H1 (cell line): ENCODE results near the gene PLAC9. TPM values are rescaled to one million over a fixed set of nuclear protein-coding genes. Genes with fewer than 3 reads are reported as not detected.

ENCODE experiments used
- CTCF ChIA-PET: fragments of 300-600 bp; sonication (Branson Sonifier 250); formaldehyde crosslinking; loops from one replicate; lab custom pipeline; 2021; ENCODE audit not compliant: partially characterized antibody; lab: Charles Lee
- POLR2A ChIA-PET: fragments of 300-600 bp; sonication (Branson Sonifier 250); formaldehyde crosslinking; loops from one replicate; lab custom pipeline; 2021; ENCODE audit warnings: inconsistent platforms; ENCODE audit not compliant: partially characterized antibody; lab: Charles Lee
- DNase-seq, 2 experiments: peaks; one replicate each; pipeline versions ENCODE4 v3.0.0 to v3.0.0-alpha.2; 2010 to 2022; ENCODE audit warnings: low spot score in 2 of 2, low read depth in 1 of 2, mixed read lengths in 1 of 2
- FAIRE-seq: peaks from 2 replicates; lab custom pipeline; 2011; peaks lifted over from hg19 to GRCh38; lab: Jason Lieb, UNC
- H2AFZ ChIP-seq: 2 replicates; pipeline ENCODE4 v1.8.1; 2012; ENCODE audit warnings: low read length, inconsistent platforms
- H2AK5ac ChIP-seq: 2 replicates; pipeline ENCODE4 v1.6.1; 2013; ENCODE audit warnings: low read depth, low read length
- H2BK120ac ChIP-seq: replicated peaks from 2 replicates; pipeline ENCODE3; 2013; ENCODE audit warnings: low read depth, low read length, inconsistent platforms
- H2BK12ac ChIP-seq: 2 replicates; pipeline ENCODE4 v1.6.1; 2013; ENCODE audit warnings: low read depth, low read length
- H2BK15ac ChIP-seq: 2 replicates; pipeline ENCODE4 v1.6.1; 2013; ENCODE audit warnings: low read length
- H2BK20ac ChIP-seq: 2 replicates; pipeline ENCODE4 v1.6.1; 2013; ENCODE audit warnings: low read length
- H2BK5ac ChIP-seq: 2 replicates; pipeline ENCODE4 v1.6.1; 2013; ENCODE audit warnings: low read depth, low read length
- H3K14ac ChIP-seq: 2 replicates; pipeline ENCODE4 v1.6.1; 2013; ENCODE audit warnings: inconsistent platforms; ENCODE audit not compliant: insufficient read length
- H3K18ac ChIP-seq: 2 replicates; pipeline ENCODE4 v1.6.1; 2013; ENCODE audit warnings: low read length; ENCODE audit errors: extremely low read depth
- H3K23ac ChIP-seq: 2 replicates; pipeline ENCODE4 v1.6.1; 2013; ENCODE audit warnings: inconsistent platforms; ENCODE audit not compliant: insufficient read length
- H3K23me2 ChIP-seq: 2 replicates; pipeline ENCODE4 v1.6.1; 2013; ENCODE audit warnings: low read depth, low read length
- H3K27ac ChIP-seq: 2 replicates; pipeline ENCODE4 v1.6.1; 2011; ENCODE audit warnings: low read depth, low read length, inconsistent platforms
- H3K27me3 ChIP-seq, 4 experiments: replicated peaks in 1 of 4; 1 replicate in 1 of 4; 2 replicates in 3 of 4; pipeline versions ENCODE4 v1.6.1 to v1.8.1; 2011 to 2013; ENCODE audit warnings: low read length in 3 of 4, mild to moderate bottlenecking in 3 of 4, inconsistent platforms in 2 of 4, mixed read lengths in 2 of 4, moderate library complexity in 1 of 4; ENCODE audit not compliant: control insufficient read depth in 3 of 4, insufficient read depth in 3 of 4; ENCODE audit errors: extremely low read depth in 1 of 4
- H3K36me3 ChIP-seq, 4 experiments: 2 replicates each; pipeline versions ENCODE4 v1.6.1 to v1.8.1; 2011 to 2013; ENCODE audit warnings: mild to moderate bottlenecking in 4 of 4, low read length in 3 of 4, moderate library complexity in 2 of 4, control low read depth in 1 of 4, inconsistent platforms in 1 of 4; ENCODE audit not compliant: insufficient read depth in 4 of 4, control insufficient read depth in 2 of 4
- H3K4ac ChIP-seq: replicated peaks from 2 replicates; pipeline ENCODE3; 2013; ENCODE audit warnings: low read length, low read depth, mixed read lengths, inconsistent platforms; ENCODE audit not compliant: insufficient read length
- H3K4me1 ChIP-seq, 4 experiments: replicated peaks in 1 of 4; 1 replicate in 1 of 4; 2 replicates in 3 of 4; pipeline versions ENCODE4 v1.6.1 to v1.8.1; 2011 to 2013; ENCODE audit warnings: low read length in 3 of 4, inconsistent platforms in 2 of 4, mixed read lengths in 1 of 4; ENCODE audit not compliant: insufficient read depth in 4 of 4, control insufficient read depth in 3 of 4
- H3K4me2 ChIP-seq, 2 experiments: 2 replicates each; pipeline versions ENCODE4 v1.6.1 to v1.8.1; 2011 to 2013; ENCODE audit warnings: low read depth in 2 of 2, low read length in 2 of 2, control low read depth in 1 of 2, inconsistent platforms in 1 of 2, mild to moderate bottlenecking in 1 of 2; ENCODE audit not compliant: insufficient read depth in 1 of 2
- H3K4me3 ChIP-seq, 4 experiments: fragments of 200-600, 300-600 bp in 1 of 4; sonication (generic), shearing (Covaris generic), sonication (Bioruptor Twin) in 1 of 4; 2 replicates each; pipeline versions ENCODE4 v1.5.1 to v1.8.1; 2011 to 2016; ENCODE audit warnings: low read length in 4 of 4, low read depth in 3 of 4, control low read depth in 2 of 4, inconsistent platforms in 2 of 4, mild to moderate bottlenecking in 2 of 4, mixed read lengths in 1 of 4, moderate library complexity in 1 of 4; ENCODE audit not compliant: insufficient read depth in 2 of 4; ENCODE audit errors: extremely low read depth in 1 of 4
- H3K56ac ChIP-seq: replicated peaks from 2 replicates; pipeline ENCODE3; 2013; ENCODE audit warnings: low read depth, mild to moderate bottlenecking, mixed read lengths, low read length, inconsistent platforms; ENCODE audit not compliant: insufficient read length
- H3K79me1 ChIP-seq: 2 replicates; pipeline ENCODE4 v1.6.1; 2013; ENCODE audit warnings: low read depth, low read length, control low read depth
- H3K79me2 ChIP-seq, 2 experiments: 2 replicates each; pipeline versions ENCODE4 v1.6.1 to v1.8.1; 2012 to 2013; ENCODE audit warnings: low read length in 2 of 2, mild to moderate bottlenecking in 2 of 2, inconsistent platforms in 1 of 2; ENCODE audit not compliant: insufficient read depth in 2 of 2, control insufficient read depth in 1 of 2
- H3K9ac ChIP-seq, 4 experiments: replicated peaks in 1 of 4; 1 replicate in 1 of 4; 2 replicates in 3 of 4; pipeline versions ENCODE4 v1.6.1 to v1.8.1; 2011 to 2013; ENCODE audit warnings: low read depth in 3 of 4, low read length in 3 of 4, control low read depth in 2 of 4, mild to moderate bottlenecking in 2 of 4, moderate library complexity in 2 of 4, inconsistent platforms in 1 of 4; ENCODE audit errors: extremely low read depth in 1 of 4
- H3K9me3 ChIP-seq, 2 experiments: 2 replicates each; pipeline versions ENCODE4 v1.6.1 to v1.8.1; 2012 to 2013; ENCODE audit warnings: mild to moderate bottlenecking in 2 of 2, moderate library complexity in 2 of 2, control low read depth in 1 of 2, inconsistent platforms in 1 of 2, low read depth in 1 of 2, low read length in 1 of 2, mixed read lengths in 1 of 2; ENCODE audit not compliant: insufficient read depth in 2 of 2
- H4K20me1 ChIP-seq, 2 experiments: replicated peaks in 1 of 2; 2 replicates each; pipeline versions ENCODE3 to v1.8.1; 2011 to 2013; ENCODE audit warnings: inconsistent platforms in 2 of 2, low read length in 2 of 2, mild to moderate bottlenecking in 1 of 2; ENCODE audit not compliant: insufficient read depth in 2 of 2, control insufficient read depth in 1 of 2
- H4K5ac ChIP-seq: 2 replicates; pipeline ENCODE4 v1.6.1; 2013; ENCODE audit warnings: low read length, low read depth, mixed read lengths, inconsistent platforms; ENCODE audit not compliant: insufficient read length
- H4K8ac ChIP-seq: 2 replicates; pipeline ENCODE4 v1.8.0; 2013; ENCODE audit warnings: mild to moderate bottlenecking, moderate library complexity, low read length, inconsistent platforms; ENCODE audit not compliant: insufficient read depth; ENCODE audit errors: extremely low read depth
- H4K91ac ChIP-seq: replicated peaks from 2 replicates; pipeline ENCODE3; 2013; ENCODE audit warnings: low read length, mixed read lengths, inconsistent platforms; ENCODE audit not compliant: insufficient read length
- KDM4A ChIP-seq: IDR thresholded peaks from one replicate; pipeline ENCODE4 v1.7.1; 2012; ENCODE audit warnings: low read depth, mild to moderate bottlenecking, moderate library complexity, low read length, inconsistent platforms; ENCODE audit not compliant: severe bottlenecking
- NRF1 ChIP-seq: IDR thresholded peaks from 2 replicates; pipeline ENCODE4 v1.6.1; 2011; ENCODE audit warnings: mild to moderate bottlenecking, low read depth, low read length, improper control_type of control experiment
- POLR2A ChIP-seq, 2 experiments: IDR thresholded peaks; 1 replicate in 1 of 2; 2 replicates in 1 of 2; pipeline ENCODE4 v1.6.1; 2011; ENCODE audit warnings: low read depth in 2 of 2, low read length in 2 of 2, mild to moderate bottlenecking in 2 of 2; ENCODE audit errors: control extremely low read depth in 1 of 2
- POLR2AphosphoS5 ChIP-seq: IDR thresholded peaks from 2 replicates; pipeline ENCODE4 v1.6.1; 2011; ENCODE audit warnings: low read depth, low read length
- RXRA ChIP-seq: IDR thresholded peaks from 2 replicates; pipeline ENCODE4 v1.6.1; 2011; ENCODE audit warnings: low read depth, mild to moderate bottlenecking, low read length, moderate library complexity; ENCODE audit not compliant: insufficient read depth
- SIN3A ChIP-seq, 2 experiments: IDR thresholded peaks in 1 of 2; conservative IDR thresholded peaks in 1 of 2; 2 replicates each; pipeline ENCODE4 v1.6.1; 2011 to 2012; ENCODE audit warnings: low read length in 2 of 2, improper control_type of control experiment in 1 of 2, low read depth in 1 of 2, mild to moderate bottlenecking in 1 of 2
- SIRT6 ChIP-seq: IDR thresholded peaks from one replicate; pipeline ENCODE4 v1.7.1; 2012; ENCODE audit warnings: low read length, inconsistent platforms
- SIX5 ChIP-seq: IDR thresholded peaks from 2 replicates; pipeline ENCODE4 v1.6.1; 2011; ENCODE audit warnings: mild to moderate bottlenecking, low read depth, low read length
- SP2 ChIP-seq: IDR thresholded peaks from 2 replicates; pipeline ENCODE4 v1.6.1; 2012; ENCODE audit warnings: mild to moderate bottlenecking, low read length, inconsistent platforms
- SP4 ChIP-seq: IDR thresholded peaks from 2 replicates; pipeline ENCODE4 v1.6.1; 2012; ENCODE audit warnings: low read length, inconsistent platforms
- SRF ChIP-seq: IDR thresholded peaks from 2 replicates; pipeline ENCODE4 v1.6.1; 2011; ENCODE audit warnings: mild to moderate bottlenecking, low read depth, low read length, moderate library complexity
- TBP ChIP-seq: IDR thresholded peaks from 2 replicates; pipeline ENCODE4 v1.6.1; 2011; ENCODE audit warnings: low read depth, low read length, improper control_type of control experiment
- YY1 ChIP-seq: IDR thresholded peaks from 2 replicates; pipeline ENCODE4 v1.6.1; 2011; ENCODE audit warnings: low read depth, mild to moderate bottlenecking, low read length
- WGBS, 2 experiments: shearing (Covaris generic) in 1 of 2; methylation state at CpG; one replicate each; pipeline versions ENCODE4 v1.1.6 to v1.1.7; 2013 to 2015; ENCODE audit warnings: low lambda C conversion rate in 2 of 2, mixed read lengths in 2 of 2, inconsistent platforms in 1 of 2, low coverage in 1 of 2, missing lambda C conversion rate in 1 of 2; ENCODE audit not compliant: insufficient replicate concordance in 2 of 2, insufficient coverage in 1 of 2, insufficient read length in 1 of 2; ENCODE audit errors: extremely low coverage in 1 of 2, missing lambda C conversion rate in 1 of 2; 5-methylcytosine and 5-hydroxymethylcytosine counted together
- polyA plus RNA-seq, 7 experiments: library from polyadenylated mRNA; depleted of rRNA in 3 of 7; stranded (reverse) in 5 of 7; unstranded in 2 of 7; fragments of >200 nt in 5 of 7; fragments of 200-250 nt in 2 of 7; gene quantifications; 1 replicate in 5 of 7; 2 replicates in 1 of 7; 4 replicates in 1 of 7; pipeline versions ENCODE4 v1.2.1 to v1.2.3, GENCODE V29; 2011 to 2013; ENCODE audit warnings: missing spikeins in 2 of 7, mixed read lengths in 2 of 7
- total RNA-seq: library from RNA; stranded (reverse); fragmentation: NEBNext Ultra II Directional; extraction: Animal tissue kit (Norgen Biotek cat#: 25700); gene quantifications from 2 replicates; pipeline ENCODE4 v1.2.1, GENCODE V29; 2021

Gene PLAC9
- total and polyA plus RNA-seq, 2 of the 8 experiments (the other 6 are each of a cell fraction or from before 2014, with no cell fraction given), result 8.4 to 16.7 TPM

DNA sequence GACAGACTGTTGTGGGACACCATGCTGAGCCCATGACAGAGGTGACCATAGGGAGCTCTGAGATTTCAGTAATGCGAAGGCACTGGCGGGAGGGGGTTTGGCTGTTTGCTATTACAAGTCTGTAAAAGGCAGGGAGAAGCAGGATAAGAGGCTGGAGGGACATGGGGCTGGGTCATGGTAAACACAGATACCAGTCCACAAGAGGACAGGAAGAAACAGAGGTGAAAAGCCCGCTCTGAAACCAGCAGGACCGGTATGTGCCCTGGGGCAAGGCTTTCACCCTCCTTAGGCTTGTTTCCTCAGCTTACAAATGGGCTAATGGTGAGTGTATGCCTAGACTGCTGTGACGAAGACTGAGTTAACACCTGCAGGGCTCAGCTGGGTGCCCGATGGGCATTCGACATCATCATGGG lies 38.7 kb downstream of the PLAC9 start:
- DNase-seq, result no peak
- Histone ChIP-seq H3K18ac (no peak overlapping the region), H3K56ac (no peak overlapping the region), H3K4me2 (peak overlapping the region in 1 of 2 experiments; percentile 24; a peak in 1 of 4 replicates), H3K9ac (no peak overlapping the region), H2AK5ac (no peak overlapping the region), H3K14ac (no peak overlapping the region), H3K23ac (no peak overlapping the region), H3K27ac (no peak overlapping the region), H3K79me1 (peaks cover 4% of the 10 kb centered on the region), H2BK15ac (no peak overlapping the region), H4K5ac (no peak overlapping the region), H3K27me3 (no peaks in the 10 kb centered on the region), H3K36me3 (no peaks in the 10 kb centered on the region), H3K9me3 (no peaks in the 10 kb centered on the region), H2AFZ (no peak overlapping the region), H2BK120ac (no peak overlapping the region), H2BK20ac (no peak overlapping the region), H4K20me1 (peaks cover 2% of the 10 kb centered on the region in 2 experiments), H4K91ac (no peak overlapping the region), H4K8ac (no peak overlapping the region), H3K23me2 (no peaks in the 10 kb centered on the region), H3K4me3 (no peak overlapping the region), H3K79me2 (no peaks in the 10 kb centered on the region), H3K4ac (no peak overlapping the region), H2BK12ac (no peak overlapping the region), H3K4me1 (peaks cover 4 to 16% (median 9%) of the 10 kb centered on the region in 4 experiments), H2BK5ac (no peak overlapping the region)
- CTCF ChIA-PET, result interaction anchor here (0.6 to 3.6 kb wide), 12 partner anchors 9 to 125 kb away, joined by 3 to 20 read pairs (median 4); partner anchors contain the start of gene ANXA11
- TF ChIP-seq YY1 (no peak), TBP (no peak), SIRT6 (no peak), SP4 (no peak), NRF1 (no peak), SIX5 (no peak), POLR2A (IDR thresholded peaks at IDR 0.05; ENCODE audit: control extremely low read depth in 1 of 2, low read depth in 2 of 2, low read length in 2 of 2) (no peak), RXRA (no peak), SIN3A (conservative IDR thresholded peaks at IDR 0.05 in 1 of 2, IDR thresholded peaks at IDR 0.05 in 1 of 2; ENCODE audit: low read depth in 1 of 2, low read length in 2 of 2) (no peak), POLR2AphosphoS5 (no peak), KDM4A (no peak), SP2 (no peak), SRF (no peak)
- POLR2A ChIA-PET, result interaction anchor here (0.6 to 2.6 kb wide), 4 partner anchors 9 to 33 kb away, joined by 3 to 8 read pairs (median 3); partner anchors contain the start of gene ANXA11
- FAIRE-seq, result no peak
- WGBS, 2 experiments, result 82% methylated on average over 7 of the region's 7 CpGs; no CpG with 5 or more reads in 1 of the 2 experiments
